GM12892 (cell line): ENCODE data around the gene CENPP.

Source experiments
- POLR2A ChIP-seq: IDR thresholded peaks from 2 replicates; pipeline ENCODE4 v1.6.1; 2011; ENCODE audit warnings: low read depth, low read length, control low read depth
- POLR2AphosphoS5 ChIP-seq: IDR thresholded peaks from 2 replicates; pipeline ENCODE4 v1.6.1; 2011; ENCODE audit warnings: low read depth, low read length, control low read depth

DNA sequence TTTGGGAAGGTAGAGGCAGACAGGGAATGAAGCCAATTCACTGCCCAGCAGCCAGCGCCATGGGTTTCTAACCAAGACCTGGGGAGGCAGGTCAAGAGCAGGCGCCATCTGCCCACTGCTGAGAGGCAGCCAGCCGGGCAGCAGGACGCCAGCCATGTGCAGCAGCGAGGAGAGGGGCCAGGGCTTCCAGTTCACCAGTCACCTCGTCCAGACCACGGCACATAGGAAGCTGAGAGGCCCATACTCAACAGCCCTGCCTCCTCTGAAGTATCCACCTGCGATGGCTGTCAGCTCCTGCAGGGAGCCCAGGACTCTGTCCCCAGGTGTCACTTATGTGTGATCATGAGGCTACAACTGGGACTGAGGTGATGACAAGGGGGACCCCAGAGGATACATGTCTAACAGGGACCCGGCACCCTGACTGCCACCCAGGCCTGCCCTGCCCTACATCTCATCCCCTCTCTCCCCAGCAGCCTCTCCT, 314.1 kb downstream of the CENPP start:
- no peak for TF ChIP-seq POLR2A
- TF ChIP-seq POLR2AphosphoS5: no peak
